ENCODE results near the gene ARRDC4. TPM values are rescaled to one million over a fixed set of nuclear protein-coding genes. Genes with fewer than 3 reads are reported as not detected.

Gene ARRDC4
- total and polyA plus RNA-seq, 4 donors: 16.5 to 41.5 (median 19.4) TPM

DNA sequence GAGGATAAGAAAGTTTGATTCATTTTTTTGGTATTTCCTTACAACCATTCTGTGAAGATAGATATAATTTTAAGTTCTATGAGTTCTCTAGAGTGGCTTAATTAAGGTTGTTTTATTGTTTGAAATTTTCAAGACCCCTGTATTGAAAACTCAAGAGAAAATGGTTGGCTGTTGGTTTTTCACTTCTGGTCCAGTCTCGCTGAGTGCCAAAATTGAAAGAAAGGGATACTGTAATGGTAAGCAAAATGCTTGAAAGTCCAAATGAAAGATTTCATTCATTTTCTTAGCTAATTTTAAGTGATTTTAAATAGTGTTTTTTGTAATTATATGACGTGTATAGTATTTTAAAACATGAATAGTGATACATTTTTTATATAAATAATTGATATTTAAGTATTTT is 7.4 kb downstream of the ARRDC4 start:
- WGBS, 2 donors: 85 to 87% methylated on average over 2 of the region's 2 CpGs
- H3K9me3 ChIP-seq (ENCODE audit: control insufficient read depth in 4 of 4, insufficient read depth in 3 of 4, low read length in 3 of 4): no peaks in the 10 kb centered on the region
- ATAC-seq (ENCODE audit: insufficient read depth, low FRiP score): no peak
- no peak overlapping the region for H3K4me3 ChIP-seq
- peaks cover 0 to 16% (median 0%) of the 10 kb centered on the region in 5 donors for H3K4me1 ChIP-seq (ENCODE audit: control insufficient read depth in 5 of 5, insufficient read depth in 5 of 5, low read length in 5 of 5)
- H3K36me3 ChIP-seq (ENCODE audit: control insufficient read depth in 4 of 4, insufficient read depth in 4 of 4, low read length in 4 of 4): peaks cover 9 to 45% (median 27%) of the 10 kb centered on the region in 4 donors
- DNase-seq: no peak
- no peak for TF ChIP-seq CTCF (IDR thresholded peaks at IDR 0.05; ENCODE audit: control extremely low read depth, extremely low read depth)
- no peak overlapping the region for H3K9ac ChIP-seq (ENCODE audit: insufficient read depth in 1 of 2, low read length in 2 of 2)
- H3K27ac ChIP-seq (ENCODE audit: low read depth in 1 of 2, low read length in 1 of 2): no peak overlapping the region
- no peaks in the 10 kb centered on the region for H3K27me3 ChIP-seq (ENCODE audit: control insufficient read depth in 3 of 3, insufficient read depth in 3 of 3, low read length in 2 of 3)

GRCh38 chr15:97968380-97968779 is 7.9 kb downstream of the ARRDC4 start:
- H3K9ac ChIP-seq (ENCODE audit: insufficient read depth in 1 of 2, low read length in 2 of 2): no peak overlapping the region
- H3K27me3 ChIP-seq (ENCODE audit: control insufficient read depth in 3 of 3, insufficient read depth in 3 of 3, low read length in 2 of 3): no peaks in the 10 kb centered on the region
- H3K27ac ChIP-seq (ENCODE audit: low read depth in 1 of 2, low read length in 1 of 2): no peak overlapping the region
- peaks cover 9 to 45% (median 27%) of the 10 kb centered on the region in 4 donors for H3K36me3 ChIP-seq (ENCODE audit: control insufficient read depth in 4 of 4, insufficient read depth in 4 of 4, low read length in 4 of 4)
- TF ChIP-seq CTCF (IDR thresholded peaks at IDR 0.05; ENCODE audit: control extremely low read depth, extremely low read depth): no peak
- ATAC-seq (ENCODE audit: insufficient read depth, low FRiP score): no peak
- no peaks in the 10 kb centered on the region for H3K9me3 ChIP-seq (ENCODE audit: control insufficient read depth in 4 of 4, insufficient read depth in 3 of 4, low read length in 3 of 4)
- H3K4me3 ChIP-seq: no peak overlapping the region
- 78 to 81% methylated on average over 1 of the region's 1 CpG for WGBS, 2 donors
- peaks cover 0 to 14% (median 0%) of the 10 kb centered on the region in 5 donors for H3K4me1 ChIP-seq (ENCODE audit: control insufficient read depth in 5 of 5, insufficient read depth in 5 of 5, low read length in 5 of 5)
- DNase-seq: no peak

DNA sequence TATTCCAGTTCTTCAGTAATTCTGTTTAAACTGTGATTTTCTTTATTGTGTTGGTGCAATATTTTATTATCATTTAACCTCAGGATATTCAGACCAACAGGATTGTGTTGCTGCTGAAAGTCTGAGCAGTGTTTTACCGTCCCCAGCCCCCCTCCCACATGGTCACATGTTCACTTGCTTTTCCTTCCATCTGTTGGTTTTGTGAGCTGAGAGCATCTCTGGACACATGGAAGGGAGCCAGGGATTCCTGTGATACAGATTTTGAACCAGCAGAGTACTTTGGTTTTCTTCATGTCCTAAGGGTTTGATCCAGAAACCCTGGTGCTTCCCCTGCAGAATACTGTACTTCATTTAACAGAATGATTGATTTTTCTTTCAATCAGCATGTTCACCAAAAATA is 11.9 kb downstream of the ARRDC4 start:
- no peaks in the 10 kb centered on the region for H3K9me3 ChIP-seq (ENCODE audit: control insufficient read depth in 4 of 4, insufficient read depth in 3 of 4, low read length in 3 of 4)
- no peak overlapping the region for H3K27ac ChIP-seq (ENCODE audit: low read depth in 1 of 2, low read length in 1 of 2)
- no peak for TF ChIP-seq CTCF (IDR thresholded peaks at IDR 0.05; ENCODE audit: control extremely low read depth, extremely low read depth)
- H3K4me1 ChIP-seq (ENCODE audit: control insufficient read depth in 5 of 5, insufficient read depth in 5 of 5, low read length in 5 of 5): peaks cover 0 to 3% (median 0%) of the 10 kb centered on the region in 5 donors
- H3K27me3 ChIP-seq (ENCODE audit: control insufficient read depth in 3 of 3, insufficient read depth in 3 of 3, low read length in 2 of 3): no peaks in the 10 kb centered on the region
- H3K36me3 ChIP-seq (ENCODE audit: control insufficient read depth in 4 of 4, insufficient read depth in 4 of 4, low read length in 4 of 4): peaks cover 9 to 35% (median 20%) of the 10 kb centered on the region in 4 donors
- DNase-seq (no peak), ATAC-seq (ENCODE audit: insufficient read depth, low FRiP score) (no peak)
- H3K9ac ChIP-seq (ENCODE audit: insufficient read depth in 1 of 2, low read length in 2 of 2): no peak overlapping the region
- no peak overlapping the region for H3K4me3 ChIP-seq
- WGBS, 2 donors: 57 to 75% methylated on average over 1 of the region's 1 CpG

DNA sequence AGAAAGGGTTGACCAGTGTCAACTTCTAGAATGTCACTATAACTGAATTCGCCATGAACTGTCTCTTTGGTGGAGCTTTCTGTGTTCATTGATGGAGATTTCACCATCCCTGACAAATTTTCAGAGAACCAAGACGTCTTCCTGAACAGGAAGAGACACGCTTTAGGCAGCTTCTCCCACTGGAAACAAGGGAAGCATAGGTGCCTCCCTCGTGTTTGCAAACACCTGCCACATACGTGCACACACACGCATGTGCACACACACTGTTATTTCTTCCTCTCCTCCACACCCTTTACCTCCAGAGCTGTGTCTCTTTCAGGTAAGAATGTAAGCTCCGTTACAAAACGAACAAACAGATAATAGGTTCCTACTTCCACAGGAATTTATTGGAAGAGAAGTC is 15.6 kb downstream of the ARRDC4 start:
- DNase-seq: no peak
- Histone ChIP-seq H3K9ac (ENCODE audit: insufficient read depth in 1 of 2, low read length in 2 of 2) (no peak overlapping the region), H3K36me3 (ENCODE audit: control insufficient read depth in 4 of 4, insufficient read depth in 4 of 4, low read length in 4 of 4) (peaks cover 3 to 15% (median 8%) of the 10 kb centered on the region in 4 donors), H3K27ac (ENCODE audit: low read depth in 1 of 2, low read length in 1 of 2) (no peak overlapping the region), H3K4me3 (no peak overlapping the region), H3K27me3 (ENCODE audit: control insufficient read depth in 3 of 3, insufficient read depth in 3 of 3, low read length in 2 of 3) (no peaks in the 10 kb centered on the region), H3K4me1 (ENCODE audit: control insufficient read depth in 5 of 5, insufficient read depth in 5 of 5, low read length in 5 of 5) (peaks cover 0 to 7% (median 0%) of the 10 kb centered on the region in 5 donors), H3K9me3 (ENCODE audit: control insufficient read depth in 4 of 4, insufficient read depth in 3 of 4, low read length in 3 of 4) (no peaks in the 10 kb centered on the region)
- no peak for ATAC-seq (ENCODE audit: insufficient read depth, low FRiP score)
- no peak for TF ChIP-seq CTCF (IDR thresholded peaks at IDR 0.05; ENCODE audit: control extremely low read depth, extremely low read depth)
- WGBS, 2 donors: 81 to 89% methylated on average over 8 of the region's 8 CpGs
